ENCODE results near the gene BCL2L14.
"Not testable (repeated sequence)": the region's sequence is repeated elsewhere in the genome, so short reads cannot be mapped to it uniquely, and the experiment has no call there.

The BCL2L14 gene

GRCh38 chr12:12097891-12098690 is 27.4 kb downstream of the BCL2L14 start:
- H3K36me3 ChIP-seq, result no peaks in the 10 kb centered on the region
- no peak overlapping the region for H3K27ac ChIP-seq
- peaks cover 6% of the 10 kb centered on the region for H3K27me3 ChIP-seq
- H3K9me3 ChIP-seq, result no peaks in the 10 kb centered on the region
- H3K4me1 ChIP-seq (ENCODE audit: control insufficient read depth in 1 of 2, insufficient read depth in 1 of 2, low read depth in 1 of 2, low read length in 1 of 2), result no peaks in the 10 kb centered on the region
- no peak for TF ChIP-seq CTCF (IDR thresholded peaks at IDR 0.05)
- no peak overlapping the region for H3K4me3 ChIP-seq (ENCODE audit: low read depth in 1 of 2, low read length in 1 of 2)

- no peaks in the 10 kb centered on the region for H3K36me3 ChIP-seq
- no peak overlapping the region for H3K27ac ChIP-seq
- no peaks in the 10 kb centered on the region for H3K9me3 ChIP-seq
- peaks cover 6% of the 10 kb centered on the region for H3K27me3 ChIP-seq
- no peak overlapping the region for H3K4me3 ChIP-seq (ENCODE audit: low read depth in 1 of 2, low read length in 1 of 2)
- TF ChIP-seq CTCF (IDR thresholded peaks at IDR 0.05), result no peak
- H3K4me1 ChIP-seq (ENCODE audit: control insufficient read depth in 1 of 2, insufficient read depth in 1 of 2, low read depth in 1 of 2, low read length in 1 of 2), result no peaks in the 10 kb centered on the region
Observed at GRCh38 chr12:12098691-12099015, 27.9 kb downstream of the BCL2L14 start.

DNA sequence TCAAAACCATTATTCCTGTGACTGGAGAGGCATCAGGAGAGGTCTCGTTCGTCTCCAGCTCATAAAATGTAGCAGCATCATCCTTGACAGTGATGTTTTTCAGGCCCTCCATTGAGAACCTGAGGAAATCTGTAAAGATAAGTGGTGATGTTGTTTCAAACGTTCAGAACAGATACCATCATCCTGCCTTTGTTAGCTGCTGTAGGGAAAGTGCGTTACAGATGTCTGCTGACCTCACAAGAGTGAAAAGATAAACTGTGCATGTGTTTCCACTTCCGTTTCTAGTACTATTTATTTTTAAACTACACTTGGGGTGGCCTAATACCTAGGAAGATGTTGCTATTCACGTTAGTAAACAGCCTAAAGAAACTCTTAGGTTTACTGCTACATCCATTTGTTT is 28.4 kb downstream of the BCL2L14 start:
- Histone ChIP-seq H3K36me3 (no peaks in the 10 kb centered on the region), H3K27ac (no peak overlapping the region)

GRCh38 chr12:12107678-12108077 is 36.9 kb downstream of the BCL2L14 start:
- Histone ChIP-seq H3K4me1 (ENCODE audit: control insufficient read depth in 1 of 2, insufficient read depth in 1 of 2, low read depth in 1 of 2, low read length in 1 of 2) (no peaks in the 10 kb centered on the region), H3K36me3 (no peaks in the 10 kb centered on the region), H3K4me3 (ENCODE audit: low read depth in 1 of 2, low read length in 1 of 2) (no peak overlapping the region), H3K27me3 (no peaks in the 10 kb centered on the region), H3K27ac (no peak overlapping the region), H3K9me3 (peaks cover 7% of the 10 kb centered on the region)
- TF ChIP-seq CTCF (IDR thresholded peaks at IDR 0.05), result no peak

More for the DNA sequence above, 28.4 kb downstream of the BCL2L14 start:
- Histone ChIP-seq H3K4me1 (ENCODE audit: control insufficient read depth in 1 of 2, insufficient read depth in 1 of 2, low read depth in 1 of 2, low read length in 1 of 2) (no peaks in the 10 kb centered on the region), H3K9me3 (no peaks in the 10 kb centered on the region), H3K27me3 (peaks cover 5% of the 10 kb centered on the region), H3K4me3 (ENCODE audit: low read depth in 1 of 2, low read length in 1 of 2) (no peak overlapping the region)
- TF ChIP-seq CTCF (IDR thresholded peaks at IDR 0.05), result no peak

- Histone ChIP-seq H3K36me3 (no peaks in the 10 kb centered on the region), H3K27me3 (no peaks in the 10 kb centered on the region), H3K4me1 (ENCODE audit: control insufficient read depth in 1 of 2, insufficient read depth in 1 of 2, low read depth in 1 of 2, low read length in 1 of 2) (no peaks in the 10 kb centered on the region), H3K4me3 (ENCODE audit: low read depth in 1 of 2, low read length in 1 of 2) (no peak overlapping the region), H3K9me3 (peaks cover 7% of the 10 kb centered on the region), H3K27ac (no peak overlapping the region)
- no peak for TF ChIP-seq CTCF (IDR thresholded peaks at IDR 0.05)
Observed at GRCh38 chr12:12108441-12109058, 37.8 kb downstream of the BCL2L14 start.

GRCh38 chr12:12110923-12111555 is 40.3 kb downstream of the BCL2L14 start:
- H3K4me1 ChIP-seq (ENCODE audit: control insufficient read depth in 1 of 2, insufficient read depth in 1 of 2, low read depth in 1 of 2, low read length in 1 of 2); H3K4me3 ChIP-seq (ENCODE audit: low read depth in 1 of 2, low read length in 1 of 2); H3K36me3 ChIP-seq; H3K27ac ChIP-seq; H3K9me3 ChIP-seq; H3K27me3 ChIP-seq: not testable (repeated sequence)
